Measurements from ENCODE around the gene SLMAP. TPM values are rescaled to one million over a fixed set of nuclear protein-coding genes. Genes with fewer than 3 reads are reported as not detected.

The SLMAP gene
- total RNA-seq, 4 donors from 2014 or later = 399 to 519 (median 464) TPM

DNA sequence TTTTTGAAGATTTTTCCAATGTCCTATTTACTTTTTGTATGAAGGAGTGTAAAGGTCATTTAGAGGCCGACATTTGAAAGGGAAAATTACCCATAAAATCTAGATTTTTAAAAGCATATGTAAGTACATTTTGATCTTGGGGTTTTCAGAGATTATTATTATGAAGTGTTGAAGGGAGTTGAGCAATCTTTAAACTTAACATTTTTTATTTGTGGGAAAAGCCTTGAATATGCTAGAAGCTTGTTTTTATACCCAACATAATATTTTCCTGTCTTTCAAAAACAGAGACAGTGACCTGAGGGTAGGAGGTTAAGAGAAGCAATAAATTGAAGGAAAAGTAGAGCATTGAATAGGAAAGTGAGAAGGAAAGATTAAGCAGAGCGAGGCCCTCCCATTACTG, 85.7 kb downstream of the SLMAP start:
- no peak for DNase-seq (ENCODE audit: extremely low spot score)
- no peak overlapping the region for H3K27ac ChIP-seq (replicated peaks in 1 of 4)
- intact Hi-C loops (cut with DNase I) = loop anchor here (10.0 kb wide), 1 partner anchor 167 kb away; no protein-coding TSS in a partner anchor

GRCh38 chr3:57848177-57848738, 92.1 kb downstream of the SLMAP start:
- H3K9me3 ChIP-seq = no peaks in the 10 kb centered on the region
- peaks cover 3 to 22% (median 8%) of the 10 kb centered on the region in 4 donors for H3K36me3 ChIP-seq
- H3K27me3 ChIP-seq = no peaks in the 10 kb centered on the region
- no peak overlapping the region for H3K4me3 ChIP-seq
- no peak overlapping the region for H3K27ac ChIP-seq (replicated peaks in 1 of 4)
- TF ChIP-seq EP300 (IDR thresholded peaks at IDR 0.05) (no peak), CTCF (IDR thresholded peaks at IDR 0.05) (no peak), POLR2A (IDR thresholded peaks at IDR 0.05; ENCODE audit: low read depth) (no peak), POLR2AphosphoS5 (IDR thresholded peaks at IDR 0.05) (no peak)
- DNase-seq (ENCODE audit: extremely low spot score) = no peak
- 75% methylated on average over 3 of the region's 3 CpGs for WGBS
- H3K4me1 ChIP-seq = peaks cover 0 to 8% (median 7%) of the 10 kb centered on the region in 4 donors
- intact Hi-C loops (cut with DNase I) = loop anchor here (10.0 kb wide), 1 partner anchor 173 kb away; no protein-coding TSS in a partner anchor

More for the DNA sequence above, 85.7 kb downstream of the SLMAP start:
- H3K9me3 ChIP-seq = no peaks in the 10 kb centered on the region
- 78% methylated on average over 2 of the region's 2 CpGs for WGBS
- H3K4me1 ChIP-seq = peaks cover 0 to 11% (median 5%) of the 10 kb centered on the region in 4 donors
- no peak for TF ChIP-seq POLR2A (IDR thresholded peaks at IDR 0.05; ENCODE audit: low read depth)
- no peaks in the 10 kb centered on the region for H3K27me3 ChIP-seq
- H3K4me3 ChIP-seq = no peak overlapping the region
- H3K36me3 ChIP-seq = no peaks in the 10 kb centered on the region

DNA sequence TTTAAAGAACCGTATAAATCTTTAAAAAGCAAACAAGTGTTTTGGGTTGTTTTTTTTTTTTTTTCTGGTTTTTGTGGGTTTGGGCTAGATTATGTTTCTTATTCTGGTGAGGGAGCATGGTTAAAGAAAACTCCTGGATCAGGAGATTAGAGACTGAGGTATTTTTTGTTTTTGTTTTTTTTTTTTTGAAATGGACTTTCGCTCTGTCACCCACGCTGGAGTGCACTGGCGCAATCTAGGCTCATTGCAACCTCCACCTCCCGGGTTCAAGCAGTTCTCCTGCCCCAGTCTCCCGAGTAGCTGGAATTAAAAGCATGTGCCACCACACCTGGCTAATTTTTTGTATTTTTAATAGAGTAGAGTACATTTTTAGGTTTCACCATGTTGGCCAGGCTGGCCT, 95.2 kb downstream of the SLMAP start:
- Histone ChIP-seq H3K27me3 (no peaks in the 10 kb centered on the region), H3K27ac (replicated peaks in 1 of 4) (no peak overlapping the region), H3K9me3 (no peaks in the 10 kb centered on the region), H3K4me1 (peaks cover 0 to 10% (median 7%) of the 10 kb centered on the region in 4 donors), H3K36me3 (peaks cover 3 to 22% (median 8%) of the 10 kb centered on the region in 4 donors), H3K4me3 (no peak overlapping the region)
- intact Hi-C loops (cut with DNase I) = loop anchor here (5.0 kb wide), 1 partner anchor 454 kb away; no protein-coding TSS in a partner anchor
- no peak for DNase-seq (ENCODE audit: extremely low spot score)
- WGBS = 94% methylated on average over 6 of the region's 6 CpGs
- TF ChIP-seq POLR2AphosphoS5 (IDR thresholded peaks at IDR 0.05) (no peak), CTCF (IDR thresholded peaks at IDR 0.05) (no peak), EP300 (IDR thresholded peaks at IDR 0.05) (no peak), POLR2A (IDR thresholded peaks at IDR 0.05; ENCODE audit: low read depth) (no peak)

DNA sequence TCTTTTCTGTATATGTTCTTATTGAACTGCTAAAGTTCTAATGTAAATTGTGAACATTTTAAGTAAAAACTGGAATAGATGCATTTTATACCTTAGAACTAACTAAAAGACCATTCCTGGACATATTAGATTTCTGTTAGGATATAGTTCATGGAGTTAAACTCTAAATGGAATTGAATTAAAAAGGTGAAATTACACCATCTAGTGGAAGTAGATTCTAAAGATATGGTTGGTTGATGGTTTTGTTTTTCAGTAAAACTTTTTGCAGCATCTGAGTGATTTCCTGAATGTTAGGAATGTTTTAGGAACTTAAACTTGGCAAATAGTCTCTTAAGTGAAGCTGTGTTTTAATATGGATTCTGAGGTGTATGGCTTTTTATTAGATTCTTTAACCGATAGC, 96.8 kb downstream of the SLMAP start:
- Histone ChIP-seq H3K4me3 (no peak overlapping the region), H3K4me1 (peaks cover 0 to 10% (median 7%) of the 10 kb centered on the region in 4 donors), H3K9me3 (no peaks in the 10 kb centered on the region), H3K27ac (replicated peaks in 1 of 4) (no peak overlapping the region), H3K36me3 (peaks cover 3 to 26% (median 10%) of the 10 kb centered on the region in 4 donors), H3K27me3 (no peaks in the 10 kb centered on the region)
- intact Hi-C loops (cut with DNase I) = loop anchor here (5.0 kb wide), 1 partner anchor 456 kb away; no protein-coding TSS in a partner anchor
- WGBS = 67% methylated on average over 1 of the region's 1 CpG
- TF ChIP-seq CTCF (IDR thresholded peaks at IDR 0.05) = peak; percentile 20 to 34 (median 29)
- TF ChIP-seq POLR2AphosphoS5 (IDR thresholded peaks at IDR 0.05) = no peak
- DNase-seq (ENCODE audit: extremely low spot score) = no peak

GRCh38 chr3:57855281-57855680, 99.2 kb downstream of the SLMAP start:
- no peak overlapping the region for H3K4me3 ChIP-seq
- 95% methylated on average over 1 of the region's 1 CpG for WGBS
- TF ChIP-seq EP300 (IDR thresholded peaks at IDR 0.05) (no peak), POLR2A (IDR thresholded peaks at IDR 0.05; ENCODE audit: low read depth) (no peak), POLR2AphosphoS5 (IDR thresholded peaks at IDR 0.05) (no peak), CTCF (IDR thresholded peaks at IDR 0.05) (no peak)

More at GRCh38 chr3:57855281-57855680, 99.2 kb downstream of the SLMAP start:
- intact Hi-C loops (cut with DNase I) = no loop called here
- no peak for DNase-seq (ENCODE audit: extremely low spot score)
- H3K9me3 ChIP-seq = no peaks in the 10 kb centered on the region
- peaks cover 0 to 10% (median 7%) of the 10 kb centered on the region in 4 donors for H3K4me1 ChIP-seq
- no peaks in the 10 kb centered on the region for H3K27me3 ChIP-seq
- H3K27ac ChIP-seq (replicated peaks in 1 of 4) = no peak overlapping the region
- H3K36me3 ChIP-seq = peaks cover 4 to 42% (median 18%) of the 10 kb centered on the region in 4 donors

Measured in esophagus muscularis mucosa (tissue), 4 donors.